K562 (cell line): ENCODE measurements around the gene PSAP. TPM values are rescaled to one million over a fixed set of nuclear protein-coding genes. Genes with fewer than 3 reads are reported as not detected.
A peak's percentile ranks its signal among the peaks of the same experiment; 100 is the strongest.

Experiments used
- ATAC-seq: fragments of 200-7000 bp; cut with Tn5 transposase; 3 replicates; pipeline ENCODE4 v1.9.1; 2020; ENCODE audit warnings: moderate library complexity
- BruUV-seq: library from RNA; stranded (reverse); fragments of 400-500 nt; replicated peaks from 2 replicates; lab custom pipeline; 2021; lab: Mats Ljungman, UMichigan
- CTCF ChIA-PET: fragments of 300-600 bp; formaldehyde crosslinking; extraction: SDS; loops from one replicate; lab custom pipeline; 2021; ENCODE audit warnings: low intra/inter-chr PET ratio; lab: Yijun Ruan, JAX
- POLR2A ChIA-PET: fragments of 300-600, 350-650 bp; sonication (Branson Sonifier 250); formaldehyde crosslinking; extraction: SDS; loops from one replicate; lab custom pipeline; 2021; ENCODE audit warnings: antibody characterized with exemption, inconsistent platforms; lab: Yijun Ruan, JAX
- DNase-seq, 4 experiments: peaks; one replicate each; pipeline versions ENCODE4 v3.0.0 to v3.0.0-alpha.2; 2011 to 2018; ENCODE audit warnings: low spot score in 3 of 4, mixed read lengths in 3 of 4; ENCODE audit errors: extremely low read depth in 1 of 4
- FAIRE-seq: peaks from 2 replicates; lab custom pipeline; 2011; peaks lifted over from hg19 to GRCh38; lab: Jason Lieb, UNC
- H2AFZ ChIP-seq: 2 replicates; pipeline ENCODE4 v1.6.0; 2011; ENCODE audit warnings: low read depth, low read length, control low read depth, inconsistent platforms
- H3K27ac ChIP-seq: fragments of 200-600 bp; 3 replicates; pipeline ENCODE4 v1.8.0; 2011; ENCODE audit warnings: low read depth, mild to moderate bottlenecking, control low read depth, inconsistent platforms, low read length, moderate library complexity, mixed read lengths; ENCODE audit errors: extremely low read depth
- H3K27me3 ChIP-seq, 2 experiments: fragments of 300-600 bp in 1 of 2; 2 replicates in 1 of 2; 3 replicates in 1 of 2; pipeline versions ENCODE4 v1.6.0 to v1.8.0; 2011; ENCODE audit warnings: inconsistent platforms in 2 of 2, low read length in 2 of 2, mild to moderate bottlenecking in 1 of 2, mixed read lengths in 1 of 2, moderate library complexity in 1 of 2; ENCODE audit not compliant: control insufficient read depth in 2 of 2, insufficient read depth in 2 of 2
- H3K36me3 ChIP-seq: fragments of 300-600 bp; 3 replicates; pipeline ENCODE4 v1.8.0; 2011; ENCODE audit warnings: mild to moderate bottlenecking, low read length, inconsistent platforms; ENCODE audit not compliant: control insufficient read depth, insufficient read depth
- H3K4me1 ChIP-seq, 2 experiments: fragments of 200-600 bp in 1 of 2; replicated peaks in 1 of 2; 2 replicates in 1 of 2; 3 replicates in 1 of 2; pipeline versions ENCODE4 v1.5.1 to v1.8.0; 2011; ENCODE audit warnings: inconsistent platforms in 2 of 2, low read length in 2 of 2, mild to moderate bottlenecking in 1 of 2, mixed read lengths in 1 of 2, moderate library complexity in 1 of 2; ENCODE audit not compliant: control insufficient read depth in 2 of 2, insufficient read depth in 2 of 2
- H3K4me2 ChIP-seq: 2 replicates; pipeline ENCODE4 v1.6.1; 2011; ENCODE audit warnings: low read length, control low read depth, inconsistent platforms, mixed read lengths; ENCODE audit not compliant: insufficient read depth
- H3K4me3 ChIP-seq: fragments of 200-600 bp; sonication (generic), shearing (Covaris generic); 2 replicates; pipeline ENCODE4 v1.5.1; 2016; ENCODE audit warnings: control low read depth, inconsistent platforms
- H3K79me2 ChIP-seq: fragments of 200-600 bp; 3 replicates; pipeline ENCODE4 v1.8.0; 2011; ENCODE audit warnings: low read length, inconsistent platforms; ENCODE audit not compliant: control insufficient read depth, insufficient read depth
- H3K9ac ChIP-seq, 2 experiments: 2 replicates each; pipeline versions ENCODE4 v1.6.0 to v1.6.1; 2011; ENCODE audit warnings: low read depth in 2 of 2, low read length in 2 of 2, control low read depth in 1 of 2, inconsistent platforms in 1 of 2, mild to moderate bottlenecking in 1 of 2, mixed read lengths in 1 of 2; ENCODE audit not compliant: insufficient read depth in 1 of 2
- H3K9me1 ChIP-seq: one replicate; pipeline ENCODE4 v1.6.0; 2011; ENCODE audit warnings: inconsistent platforms, mild to moderate bottlenecking, low read length, moderate library complexity; ENCODE audit not compliant: control insufficient read depth, insufficient read depth
- H3K9me3 ChIP-seq: replicated peaks from 2 replicates; pipeline ENCODE4 v1.5.1; 2011; ENCODE audit warnings: low read depth, low read length, inconsistent platforms; ENCODE audit not compliant: control insufficient read depth, insufficient read depth
- H4K20me1 ChIP-seq: replicated peaks from 2 replicates; pipeline ENCODE4 v1.6.1; 2011; ENCODE audit warnings: low read length, inconsistent platforms, mixed read lengths; ENCODE audit not compliant: control insufficient read depth, insufficient read depth
- E2F8 ChIP-seq: fragments of 450-650 bp; IDR thresholded peaks from 2 replicates; pipeline ENCODE4 v1.7.1; 2018; ENCODE audit warnings: mild to moderate bottlenecking, low read depth; ENCODE audit not compliant: partially characterized antibody
- ELF4 ChIP-seq: fragments of 450-650 bp; formaldehyde crosslinking; IDR thresholded peaks from 2 replicates; pipeline ENCODE4 v1.4.0; 2022; ENCODE audit warnings: missing genetic modification characterization
- ETS1 ChIP-seq: conservative IDR thresholded peaks from 2 replicates; pipeline ENCODE4 v1.6.1; 2011; ENCODE audit warnings: low read depth, mild to moderate bottlenecking, low read length; ENCODE audit not compliant: control insufficient read depth
- GABPA ChIP-seq: fragments of 200-800 bp; sonication (Bioruptor generic); conservative IDR thresholded peaks from 2 replicates; pipeline ENCODE4 v1.6.1; 2016; ENCODE audit warnings: low read depth, missing genetic modification characterization, missing compliant biosample characterization
- HBP1 ChIP-seq: fragments of 450-650 bp; formaldehyde crosslinking; IDR thresholded peaks from 2 replicates; pipeline ENCODE4 v1.4.0; 2022; ENCODE audit warnings: missing genetic modification characterization
- HINFP ChIP-seq: fragments of 450-650 bp; conservative IDR thresholded peaks from 2 replicates; pipeline ENCODE4 v1.6.1; 2016; ENCODE audit warnings: missing genetic modification characterization, low read depth, mild to moderate bottlenecking, control low read depth, missing compliant biosample characterization
- KHSRP ChIP-seq: fragments of 450-650 bp; IDR thresholded peaks from 2 replicates; pipeline ENCODE4 v1.6.1; 2017
- SLC30A9 ChIP-seq: fragments of 250-450 bp; sonication (Bioruptor Pico); IDR thresholded peaks from 2 replicates; pipeline ENCODE4 v1.8.0; 2022; ENCODE audit warnings: mild to moderate bottlenecking, moderate library complexity
- SMARCA4 ChIP-seq: fragments of 450-650 bp; IDR thresholded peaks from 2 replicates; pipeline ENCODE4 v1.6.1; 2016
- WGBS: fragments of 100-300 bp; shearing (Covaris generic); methylation state at CpG from one replicate; pipeline ENCODE4 v1.1.6; 2016; ENCODE audit warnings: low coverage, mixed read lengths; ENCODE audit not compliant: insufficient coverage; ENCODE audit errors: missing lambda C conversion rate; 5-methylcytosine and 5-hydroxymethylcytosine counted together
- in situ Hi-C: fragments of 300-500 bp; cut with MboI; formaldehyde crosslinking; loops from 4 replicates; pipeline ENCODE4 v1.15.0; 2018; ENCODE audit warnings: inconsistent platforms, mixed read lengths
- intact Hi-C: fragments of 100-400 bp; cut with micrococcal nuclease; formaldehyde crosslinking; loops from 2 replicates; pipeline ENCODE4 v1.14.2; 2022
- polyA plus RNA-seq, 8 experiments: library from polyadenylated mRNA; depleted of rRNA in 4 of 8; stranded (reverse) in 5 of 8; unstranded in 3 of 8; fragments of >200 nt; fragmentation: Nextera tagmentation in 2 of 8; fragmentation: Illumina TruSeq in 1 of 8; extraction: Ambion mirVana in 2 of 8; extraction: Trizol in 1 of 8; gene quantifications; 2 replicates each; pipeline versions ENCODE4 v1.2.1 to v1.2.3, GENCODE V29; 2011 to 2014; ENCODE audit warnings: inconsistent platforms in 1 of 8, missing spikeins in 1 of 8
- total RNA-seq, 7 experiments: library from RNA; depleted of rRNA in 6 of 7; stranded (reverse); fragments of >200 nt in 6 of 7; fragmentation: Illumina TruSeq in 2 of 7; extraction: Trizol in 2 of 7; gene quantifications; 2 replicates each; pipeline versions ENCODE4 v1.2.1 to v1.2.3, GENCODE V29; 2011 to 2021; ENCODE audit warnings: low replicate concordance in 1 of 7

The PSAP gene
- total and polyA plus RNA-seq, 9 of the 15 experiments (the other 6 are each of a cell fraction or from before 2014, with no cell fraction given) = 245 to 700 (median 429) TPM

- peak; percentile 53 for TF ChIP-seq E2F8
- peak; percentile 77 for TF ChIP-seq SMARCA4
- TF ChIP-seq, all 486 proteins: peak for 171
These were observed 37.8 kb upstream of the PSAP start (continued) for GRCh38 chr10:71888623-71889387.

GRCh38 chr10:71888248-71888622 lies 37.2 kb upstream of the PSAP start:
- CTCF ChIA-PET = interaction anchor here (0.7 kb wide), 2 partner anchors 164 to 603 kb away, joined by 3 read pairs; no protein-coding TSS in a partner anchor
- H3K9ac ChIP-seq = peak overlapping the region; percentile 71 to 93; a peak in 3 of 4 replicates
- H3K4me3 ChIP-seq = peak overlapping the region; percentile 47
- no peak for DNase-seq
- no peaks in the 10 kb centered on the region for H3K79me2 ChIP-seq
- 32% methylated on average over 8 of the region's 8 CpGs for WGBS
- peak overlapping the region; percentile 93 for H3K4me2 ChIP-seq
- BruUV-seq = no TSS peak
- H3K4me1 ChIP-seq = peaks cover 24 to 30% of the 10 kb centered on the region in 2 experiments
- no peaks in the 10 kb centered on the region for H3K9me3 ChIP-seq
- POLR2A ChIA-PET = interaction anchor here (0.6 to 1.5 kb wide), 4 partner anchors 10 to 145 kb away, joined by 3 to 7 read pairs (median 4); no protein-coding TSS in a partner anchor
- no peak for FAIRE-seq
- ATAC-seq = no peak
- no peaks in the 10 kb centered on the region for H3K27me3 ChIP-seq
- peak overlapping the region; percentile 76 for H3K27ac ChIP-seq
- H3K9me1 ChIP-seq = no peaks in the 10 kb centered on the region
- H4K20me1 ChIP-seq = no peaks in the 10 kb centered on the region
- intact Hi-C loops = loop anchor here (2.0 kb wide), 2 partner anchors 27 to 37 kb away; partner anchors contain the start of gene PSAP
- H2AFZ ChIP-seq = peak overlapping the region; percentile 99
- no peaks in the 10 kb centered on the region for H3K36me3 ChIP-seq
- in situ Hi-C loops = loop anchor here (5.0 kb wide), 1 partner anchor 51 kb away; no protein-coding TSS in a partner anchor
- 0 out of 2 replicates have a peak, but pooled peaks have one; percentile 1 for TF ChIP-seq ETS1
- 0 out of 2 replicates have a peak, but pooled peaks have one; percentile 45 for TF ChIP-seq HBP1 (CRISPR knock-in tag)
- TF ChIP-seq HINFP (tag) = 0 out of 2 replicates have a peak, but pooled peaks have one; percentile 8
- TF ChIP-seq ELF4 (CRISPR knock-in tag) = 0 out of 2 replicates have a peak, but pooled peaks have one; percentile 40
- TF ChIP-seq KHSRP = 0 out of 2 replicates have a peak, but pooled peaks have one; percentile 9
- no peak for TF ChIP-seq SLC30A9 (CRISPR knock-in tag)
- TF ChIP-seq GABPA = no peak
